Pons (tissue), 1 donor: Measurements from ENCODE around the gene BFSP2.

ENCODE experiments used
- DNase-seq: peaks from one replicate; pipeline ENCODE4 v3.0.0-alpha.2; 2016; ENCODE audit warnings: low spot score

The BFSP2 gene

GRCh38 chr3:133400006-133400515 lies at the start of gene BFSP2:
Gene BFSP2, plus strand, starts transcription at chr3:133400056. Its CDS starts 28 bp downstream, at chr3:133400084.
- DNase-seq: no peak

GRCh38 chr3:133354721-133355120 lies 45.1 kb upstream of the BFSP2 start:
- DNase-seq: no peak

GRCh38 chr3:133360476-133360875 lies 39.4 kb upstream of the BFSP2 start:
- no peak for DNase-seq

- DNase-seq: no peak
Measured at GRCh38 chr3:133361011-133361410, 38.8 kb upstream of the BFSP2 start.

GRCh38 chr3:133361435-133361834 lies 38.4 kb upstream of the BFSP2 start:
- DNase-seq: no peak

GRCh38 chr3:133362539-133362938 lies 37.3 kb upstream of the BFSP2 start:
- DNase-seq: no peak

GRCh38 chr3:133364704-133365103 lies 35.2 kb upstream of the BFSP2 start:
- no peak for DNase-seq

- DNase-seq: no peak
Measured at GRCh38 chr3:133366921-133367320, 32.9 kb upstream of the BFSP2 start.

GRCh38 chr3:133367403-133367802 lies 32.5 kb upstream of the BFSP2 start:
- DNase-seq: no peak

- no peak for DNase-seq
Measured at GRCh38 chr3:133367956-133368355, 31.9 kb upstream of the BFSP2 start.

- DNase-seq: no peak
Measured at GRCh38 chr3:133368371-133369067, 31.3 kb upstream of the BFSP2 start.

- no peak for DNase-seq
Measured at GRCh38 chr3:133369068-133369440, 30.8 kb upstream of the BFSP2 start.

GRCh38 chr3:133371181-133371580 lies 28.7 kb upstream of the BFSP2 start:
- no peak for DNase-seq

GRCh38 chr3:133371676-133372075 lies 28.2 kb upstream of the BFSP2 start:
- no peak for DNase-seq

GRCh38 chr3:133374708-133375402 lies 25.0 kb upstream of the BFSP2 start:
- no peak for DNase-seq

GRCh38 chr3:133375403-133375745 lies 24.5 kb upstream of the BFSP2 start:
- DNase-seq: no peak

GRCh38 chr3:133376810-133377209 lies 23.0 kb upstream of the BFSP2 start:
- no peak for DNase-seq

- peak; percentile 67 for DNase-seq
Measured at GRCh38 chr3:133377396-133377795, 22.5 kb upstream of the BFSP2 start.

GRCh38 chr3:133379926-133380325 lies 19.9 kb upstream of the BFSP2 start:
- DNase-seq: no peak

GRCh38 chr3:133380481-133381225 lies 19.2 kb upstream of the BFSP2 start:
- no peak for DNase-seq

GRCh38 chr3:133381346-133382109 lies 18.3 kb upstream of the BFSP2 start:
- no peak for DNase-seq

GRCh38 chr3:133383175-133383574 lies 16.7 kb upstream of the BFSP2 start:
- no peak for DNase-seq
